HuH-7 (cell line): ENCODE results near the gene IPO11.
"Not testable (repeated sequence)": the region's sequence is repeated elsewhere in the genome, so short reads cannot be mapped to it uniquely, and the experiment has no call there.

Experiments used
- DNase-seq: peaks from one replicate; pipeline ENCODE4 v3.0.0; 2011; ENCODE audit warnings: low spot score

The IPO11 gene

GRCh38 chr5:62514510-62515119 is 102.1 kb downstream of the IPO11 start:
- no peak for DNase-seq

- DNase-seq: not testable (repeated sequence)
These were observed 108.2 kb downstream of the IPO11 start for GRCh38 chr5:62520812-62521211.

GRCh38 chr5:62521319-62521718 is 108.8 kb downstream of the IPO11 start:
- DNase-seq: no peak

- DNase-seq: no peak
These were observed 110.2 kb downstream of the IPO11 start for GRCh38 chr5:62522811-62523210.

- no peak for DNase-seq
These were observed 121.0 kb downstream of the IPO11 start for GRCh38 chr5:62533597-62533996.

GRCh38 chr5:62534461-62535236 is 122.1 kb downstream of the IPO11 start:
- DNase-seq: no peak

- DNase-seq: no peak
These were observed 123.7 kb downstream of the IPO11 start for GRCh38 chr5:62536232-62536631.

- DNase-seq: no peak
These were observed 124.2 kb downstream of the IPO11 start for GRCh38 chr5:62536783-62537182.

GRCh38 chr5:62538017-62538942 is 125.7 kb downstream of the IPO11 start:
- no peak for DNase-seq

GRCh38 chr5:62542720-62543119 is 130.2 kb downstream of the IPO11 start:
- DNase-seq: no peak

- DNase-seq: no peak
These were observed 135.5 kb downstream of the IPO11 start for GRCh38 chr5:62547945-62548630.

GRCh38 chr5:62550103-62550502 is 137.5 kb downstream of the IPO11 start:
- DNase-seq: no peak

GRCh38 chr5:62555930-62556329 is 143.4 kb downstream of the IPO11 start:
- no peak for DNase-seq

- DNase-seq: no peak
These were observed 146.4 kb downstream of the IPO11 start for GRCh38 chr5:62558941-62559340.

GRCh38 chr5:62560786-62561185 is 148.2 kb downstream of the IPO11 start:
- no peak for DNase-seq

- no peak for DNase-seq
These were observed 149.3 kb downstream of the IPO11 start for GRCh38 chr5:62561896-62562295.

GRCh38 chr5:62562867-62563266 is 150.3 kb downstream of the IPO11 start:
- DNase-seq: no peak

- DNase-seq: no peak
These were observed 151.5 kb downstream of the IPO11 start for GRCh38 chr5:62564101-62564500.

GRCh38 chr5:62565740-62566139 is 153.2 kb downstream of the IPO11 start:
- not testable (repeated sequence) for DNase-seq

GRCh38 chr5:62568143-62568542 is 155.6 kb downstream of the IPO11 start:
- DNase-seq: no peak

GRCh38 chr5:62568800-62569432 is 156.4 kb downstream of the IPO11 start:
- no peak for DNase-seq

- no peak for DNase-seq
These were observed 156.9 kb downstream of the IPO11 start for GRCh38 chr5:62569470-62569869.
